H9 (cell line): ENCODE measurements around the gene PHGDH. TPM values are rescaled to one million over a fixed set of nuclear protein-coding genes. Genes with fewer than 3 reads are reported as not detected.

ENCODE experiments used
- DNase-seq: peaks from one replicate; pipeline ENCODE4 v3.0.0-alpha.2; 2017
- H2AFZ ChIP-seq: one replicate; pipeline ENCODE4 v1.6.1; 2013; ENCODE audit warnings: mild to moderate bottlenecking, low read length, control low read depth, moderate library complexity
- H2AK5ac ChIP-seq: 2 replicates; pipeline ENCODE4 v1.6.1; 2013; ENCODE audit warnings: low read length, control low read depth, mixed read lengths; ENCODE audit not compliant: insufficient read length
- H2BK120ac ChIP-seq: one replicate; pipeline ENCODE4 v1.6.1; 2013; ENCODE audit warnings: low read depth, mild to moderate bottlenecking, low read length, control low read depth, inconsistent platforms; ENCODE audit not compliant: poor library complexity, severe bottlenecking
- H2BK12ac ChIP-seq: 2 replicates; pipeline ENCODE4 v1.6.1; 2013; ENCODE audit warnings: low read length, control low read depth, mixed read lengths, low read depth; ENCODE audit not compliant: insufficient read length
- H2BK15ac ChIP-seq: 2 replicates; pipeline ENCODE4 v1.6.1; 2013; ENCODE audit warnings: low read depth, low read length, control low read depth
- H2BK20ac ChIP-seq: one replicate; pipeline ENCODE4 v1.6.1; 2013; ENCODE audit warnings: low read depth, mild to moderate bottlenecking, low read length, control low read depth, inconsistent platforms; ENCODE audit not compliant: poor library complexity, severe bottlenecking
- H2BK5ac ChIP-seq: 2 replicates; pipeline ENCODE4 v1.6.1; 2013; ENCODE audit warnings: low read length, control low read depth, mixed read lengths; ENCODE audit not compliant: insufficient read length
- H3K14ac ChIP-seq: 2 replicates; pipeline ENCODE4 v1.6.1; 2013; ENCODE audit warnings: low read length, control low read depth; ENCODE audit not compliant: insufficient read depth
- H3K18ac ChIP-seq: 2 replicates; pipeline ENCODE4 v1.6.1; 2013; ENCODE audit warnings: low read depth, mild to moderate bottlenecking, mixed read lengths, low read length, control low read depth; ENCODE audit not compliant: insufficient read length
- H3K23ac ChIP-seq: 2 replicates; pipeline ENCODE4 v1.6.1; 2013; ENCODE audit warnings: low read length, control low read depth, mixed read lengths, low read depth; ENCODE audit not compliant: insufficient read length
- H3K23me2 ChIP-seq: 2 replicates; pipeline ENCODE4 v1.6.1; 2013; ENCODE audit warnings: low read depth, mild to moderate bottlenecking, mixed read lengths, low read length, control low read depth; ENCODE audit not compliant: insufficient read length, poor library complexity, severe bottlenecking
- H3K27ac ChIP-seq: 2 replicates; pipeline ENCODE4 v1.5.1; 2013; ENCODE audit warnings: low read length, control low read depth, mixed read lengths, low read depth; ENCODE audit not compliant: insufficient read length
- H3K27me3 ChIP-seq: 2 replicates; pipeline ENCODE4 v1.6.1; 2013; ENCODE audit warnings: low read length, control low read depth, inconsistent platforms; ENCODE audit not compliant: insufficient read depth
- H3K4ac ChIP-seq: 2 replicates; pipeline ENCODE4 v1.6.1; 2013; ENCODE audit warnings: low read depth, mild to moderate bottlenecking, control low read depth, inconsistent platforms, low read length, moderate library complexity
- H3K4me1 ChIP-seq: 2 replicates; pipeline ENCODE4 v1.6.1; 2013; ENCODE audit warnings: low read length, control low read depth, inconsistent platforms; ENCODE audit not compliant: insufficient read depth
- H3K4me2 ChIP-seq: 2 replicates; pipeline ENCODE4 v1.6.1; 2013; ENCODE audit warnings: low read length, control low read depth, mixed read lengths; ENCODE audit not compliant: insufficient read length, insufficient read depth
- H3K56ac ChIP-seq: 2 replicates; pipeline ENCODE4 v1.6.1; 2013; ENCODE audit warnings: low read depth, mild to moderate bottlenecking, mixed read lengths, low read length, control low read depth; ENCODE audit not compliant: insufficient read length
- H3K79me1 ChIP-seq: 2 replicates; pipeline ENCODE4 v1.6.1; 2013; ENCODE audit warnings: low read depth, mild to moderate bottlenecking, moderate library complexity, low read length, control low read depth, inconsistent platforms; ENCODE audit not compliant: insufficient read depth, poor library complexity, severe bottlenecking
- H3K79me2 ChIP-seq: 2 replicates; pipeline ENCODE4 v1.6.1; 2013; ENCODE audit warnings: low read length, control low read depth, inconsistent platforms; ENCODE audit not compliant: insufficient read depth
- H3K9ac ChIP-seq: 2 replicates; pipeline ENCODE4 v1.6.1; 2013; ENCODE audit warnings: low read length, control low read depth, mixed read lengths; ENCODE audit not compliant: insufficient read length; ENCODE audit errors: extremely low read depth
- H3K9me3 ChIP-seq: one replicate; pipeline ENCODE4 v1.6.1; 2013; ENCODE audit warnings: low read depth, low read length, inconsistent platforms; ENCODE audit not compliant: control insufficient read depth
- H3T11ph ChIP-seq: one replicate; pipeline ENCODE4 v1.6.1; 2013; ENCODE audit warnings: mild to moderate bottlenecking, low read length, control low read depth, inconsistent platforms
- H4K20me1 ChIP-seq: one replicate; pipeline ENCODE4 v1.6.1; 2013; ENCODE audit not compliant: control insufficient read depth, insufficient read length, insufficient read depth
- H4K5ac ChIP-seq: 2 replicates; pipeline ENCODE4 v1.6.1; 2013; ENCODE audit warnings: low read depth, mild to moderate bottlenecking, mixed read lengths, low read length, control low read depth; ENCODE audit not compliant: insufficient read length
- H4K8ac ChIP-seq: replicated peaks from 2 replicates; pipeline ENCODE4 v1.6.1; 2013; ENCODE audit warnings: low read length, control low read depth, mixed read lengths, low read depth; ENCODE audit not compliant: insufficient read length
- H4K91ac ChIP-seq: 2 replicates; pipeline ENCODE4 v1.6.1; 2013; ENCODE audit warnings: low read depth, mild to moderate bottlenecking, moderate library complexity, mixed read lengths, low read length, control low read depth; ENCODE audit not compliant: insufficient read length
- H3K27ac Mint-ChIP-seq, 3 experiments: 2 replicates in 2 of 3; 3 replicates in 1 of 3; pipeline ENCODE4 v1.8.0; 2020 to 2021; ENCODE audit warnings: mixed read lengths in 3 of 3, mild to moderate bottlenecking in 1 of 3, moderate library complexity in 1 of 3
- H3K27me3 Mint-ChIP-seq: 2 replicates; pipeline ENCODE4 v1.8.0; 2021; ENCODE audit warnings: low read depth, mild to moderate bottlenecking, moderate library complexity, mixed read lengths
- H3K36me3 Mint-ChIP-seq, 3 experiments: 2 replicates in 2 of 3; 3 replicates in 1 of 3; pipeline ENCODE4 v1.8.0; 2020 to 2021; ENCODE audit warnings: low read depth in 3 of 3, mixed read lengths in 3 of 3; ENCODE audit not compliant: insufficient read depth in 1 of 3
- H3K4me1 Mint-ChIP-seq, 2 experiments: 2 replicates each; pipeline ENCODE4 v1.8.0; 2020; ENCODE audit warnings: mixed read lengths in 2 of 2
- H3K4me3 Mint-ChIP-seq, 2 experiments: 2 replicates in 1 of 2; 3 replicates in 1 of 2; pipeline ENCODE4 v1.8.0; 2020 to 2021; ENCODE audit warnings: mild to moderate bottlenecking in 2 of 2, mixed read lengths in 2 of 2, moderate library complexity in 1 of 2
- H3K9me3 Mint-ChIP-seq, 2 experiments: 2 replicates in 1 of 2; 3 replicates in 1 of 2; pipeline ENCODE4 v1.8.0; 2020; ENCODE audit warnings: mild to moderate bottlenecking in 2 of 2, mixed read lengths in 2 of 2, moderate library complexity in 1 of 2
- WGBS: extraction: QIAGEN DNeasy Blood & Tissue Kit; methylation state at CpG from one replicate; pipeline ENCODE4 v1.1.7; 2013; ENCODE audit warnings: missing lambda C conversion rate, low lambda C conversion rate, mixed read lengths; ENCODE audit not compliant: insufficient read length; ENCODE audit errors: extremely low coverage; 5-methylcytosine and 5-hydroxymethylcytosine counted together
- total RNA-seq: library from RNA; stranded (reverse); gene quantifications from 2 replicates; pipeline ENCODE4 v1.2.1, GENCODE V29; 2021
- TF ChIP-seq, protein P1 (sequence below): fragments of 200-600 bp; sonication (generic); conservative IDR thresholded peaks from 3 replicates; pipeline ENCODE4 v1.8.0; 2021; ENCODE audit warnings: antibody characterized with exemption, mild to moderate bottlenecking

Gene PHGDH
- total RNA-seq, 1 experiment from 2014 or later, result 458 TPM

DNA sequence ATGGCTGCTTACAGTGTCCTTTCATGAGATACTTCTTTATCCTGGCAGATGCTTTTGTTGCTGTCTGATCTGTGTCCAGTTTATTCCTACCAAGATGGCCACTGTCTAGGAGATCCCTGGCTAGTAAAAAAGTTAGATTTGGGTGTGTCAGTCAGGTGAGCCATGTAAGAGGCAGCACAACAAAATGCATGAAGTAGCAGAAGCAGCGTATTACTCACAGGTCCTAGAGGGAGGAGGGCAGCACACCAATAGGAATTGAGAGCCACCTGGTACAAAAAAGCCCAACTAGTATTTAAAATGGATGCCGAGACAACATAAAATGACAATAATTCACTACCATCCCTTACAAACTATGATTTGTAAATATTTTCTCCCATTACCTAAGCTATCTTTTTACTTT lies 40.8 kb upstream of the PHGDH start:
- Histone ChIP-seq H3K79me2 (no peaks in the 10 kb centered on the region), H3K27ac (no peak overlapping the region), H3K27me3 (no peaks in the 10 kb centered on the region), H3K23ac (no peak overlapping the region), H3K9me3 (no peaks in the 10 kb centered on the region), H3K56ac (no peak overlapping the region), H2BK12ac (no peak overlapping the region), H4K8ac (no peak overlapping the region), H2BK20ac (no peak overlapping the region), H2AFZ (no peak overlapping the region), H3K18ac (no peak overlapping the region), H2BK120ac (no peak overlapping the region), H4K20me1 (no peaks in the 10 kb centered on the region), H3T11ph (no peak overlapping the region), H4K5ac (no peak overlapping the region), H3K4ac (no peak overlapping the region), H3K4me1 (peaks cover 9% of the 10 kb centered on the region; the same call in 1 of the 2 replicates), H3K23me2 (no peaks in the 10 kb centered on the region), H2BK15ac (no peak overlapping the region), H3K9ac (no peak overlapping the region), H3K4me2 (no peak overlapping the region), H3K14ac (no peak overlapping the region), H2AK5ac (no peak overlapping the region), H4K91ac (no peak overlapping the region), H2BK5ac (no peak overlapping the region), H3K79me1 (no peaks in the 10 kb centered on the region)
- H3K36me3 Mint-ChIP-seq, result no peaks in the 10 kb centered on the region
- no peaks in the 10 kb centered on the region for H3K27me3 Mint-ChIP-seq
- H3K4me1 Mint-ChIP-seq, result peaks cover 23% of the 10 kb centered on the region in 2 experiments
- H3K9me3 Mint-ChIP-seq, result no peaks in the 10 kb centered on the region
- no peak overlapping the region for H3K27ac Mint-ChIP-seq
- no CpG with 5 or more reads among the region's 2 CpGs for WGBS
- no peak overlapping the region for H3K4me3 Mint-ChIP-seq
- TF ChIP-seq, protein P1, sequence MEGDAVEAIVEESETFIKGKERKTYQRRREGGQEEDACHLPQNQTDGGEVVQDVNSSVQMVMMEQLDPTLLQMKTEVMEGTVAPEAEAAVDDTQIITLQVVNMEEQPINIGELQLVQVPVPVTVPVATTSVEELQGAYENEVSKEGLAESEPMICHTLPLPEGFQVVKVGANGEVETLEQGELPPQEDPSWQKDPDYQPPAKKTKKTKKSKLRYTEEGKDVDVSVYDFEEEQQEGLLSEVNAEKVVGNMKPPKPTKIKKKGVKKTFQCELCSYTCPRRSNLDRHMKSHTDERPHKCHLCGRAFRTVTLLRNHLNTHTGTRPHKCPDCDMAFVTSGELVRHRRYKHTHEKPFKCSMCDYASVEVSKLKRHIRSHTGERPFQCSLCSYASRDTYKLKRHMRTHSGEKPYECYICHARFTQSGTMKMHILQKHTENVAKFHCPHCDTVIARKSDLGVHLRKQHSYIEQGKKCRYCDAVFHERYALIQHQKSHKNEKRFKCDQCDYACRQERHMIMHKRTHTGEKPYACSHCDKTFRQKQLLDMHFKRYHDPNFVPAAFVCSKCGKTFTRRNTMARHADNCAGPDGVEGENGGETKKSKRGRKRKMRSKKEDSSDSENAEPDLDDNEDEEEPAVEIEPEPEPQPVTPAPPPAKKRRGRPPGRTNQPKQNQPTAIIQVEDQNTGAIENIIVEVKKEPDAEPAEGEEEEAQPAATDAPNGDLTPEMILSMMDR, result no peak
- DNase-seq, result no peak
